ENCODE measurements around the gene TRMT61A.

Gene TRMT61A

DNA sequence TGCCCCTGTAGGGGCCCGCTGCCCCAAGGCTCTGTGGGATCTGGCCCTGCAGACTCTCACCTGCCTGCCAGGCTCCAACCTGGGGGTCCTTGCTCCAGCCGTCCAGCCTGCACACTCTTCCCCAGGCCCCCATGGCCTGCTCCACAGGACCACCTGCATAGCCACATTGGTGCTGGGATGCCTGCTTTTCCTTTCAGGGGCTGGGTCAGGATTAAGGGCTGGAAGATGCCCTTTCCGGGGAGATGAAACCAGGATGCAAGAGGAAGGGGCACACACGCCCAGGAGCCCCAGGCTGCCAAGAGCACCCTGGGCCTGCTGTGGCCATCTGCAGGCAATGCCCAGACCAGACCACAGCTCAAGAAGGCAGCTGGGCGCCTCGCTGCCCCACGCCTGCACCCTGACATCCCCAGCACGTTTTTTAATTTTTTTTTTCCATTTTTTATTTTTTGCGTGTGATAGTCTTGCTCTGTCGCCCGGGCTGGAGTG is 18.5 kb downstream of the TRMT61A start:
- H3K4me3 ChIP-seq (ENCODE audit: low read length): no peak overlapping the region
- TF ChIP-seq ZNF274 (IDR thresholded peaks at IDR 0.05; ENCODE audit: low read depth, low read length): no peak

DNA sequence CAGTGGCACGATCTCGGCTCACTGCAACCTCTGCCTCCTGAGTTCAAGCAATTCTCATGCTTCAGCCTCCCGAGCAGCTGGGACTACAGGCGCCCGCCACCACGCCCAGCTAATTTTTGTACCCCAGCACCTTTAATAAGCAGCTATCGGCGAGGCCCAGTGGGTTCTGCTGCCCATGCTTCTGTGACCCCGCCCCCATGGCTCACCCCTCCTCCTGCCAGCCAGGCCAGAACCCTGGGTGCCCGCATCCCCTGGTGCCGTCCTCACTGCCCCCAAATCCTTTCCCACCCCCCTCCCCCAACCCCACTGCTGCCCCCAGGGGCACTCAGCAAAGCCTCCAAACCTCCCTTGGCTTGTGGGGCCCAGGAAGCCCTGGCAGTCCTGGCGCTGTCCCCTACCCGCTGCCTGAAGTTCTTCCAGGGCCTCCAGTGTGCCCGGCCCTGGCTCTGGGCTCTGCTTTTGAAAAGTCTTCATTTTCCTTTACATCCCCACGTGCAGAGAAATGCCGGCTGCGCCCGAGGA is 19.0 kb downstream of the TRMT61A start:
- H3K4me3 ChIP-seq (ENCODE audit: low read length): no peak overlapping the region
- TF ChIP-seq ZNF274 (IDR thresholded peaks at IDR 0.05; ENCODE audit: low read depth, low read length): no peak

DNA sequence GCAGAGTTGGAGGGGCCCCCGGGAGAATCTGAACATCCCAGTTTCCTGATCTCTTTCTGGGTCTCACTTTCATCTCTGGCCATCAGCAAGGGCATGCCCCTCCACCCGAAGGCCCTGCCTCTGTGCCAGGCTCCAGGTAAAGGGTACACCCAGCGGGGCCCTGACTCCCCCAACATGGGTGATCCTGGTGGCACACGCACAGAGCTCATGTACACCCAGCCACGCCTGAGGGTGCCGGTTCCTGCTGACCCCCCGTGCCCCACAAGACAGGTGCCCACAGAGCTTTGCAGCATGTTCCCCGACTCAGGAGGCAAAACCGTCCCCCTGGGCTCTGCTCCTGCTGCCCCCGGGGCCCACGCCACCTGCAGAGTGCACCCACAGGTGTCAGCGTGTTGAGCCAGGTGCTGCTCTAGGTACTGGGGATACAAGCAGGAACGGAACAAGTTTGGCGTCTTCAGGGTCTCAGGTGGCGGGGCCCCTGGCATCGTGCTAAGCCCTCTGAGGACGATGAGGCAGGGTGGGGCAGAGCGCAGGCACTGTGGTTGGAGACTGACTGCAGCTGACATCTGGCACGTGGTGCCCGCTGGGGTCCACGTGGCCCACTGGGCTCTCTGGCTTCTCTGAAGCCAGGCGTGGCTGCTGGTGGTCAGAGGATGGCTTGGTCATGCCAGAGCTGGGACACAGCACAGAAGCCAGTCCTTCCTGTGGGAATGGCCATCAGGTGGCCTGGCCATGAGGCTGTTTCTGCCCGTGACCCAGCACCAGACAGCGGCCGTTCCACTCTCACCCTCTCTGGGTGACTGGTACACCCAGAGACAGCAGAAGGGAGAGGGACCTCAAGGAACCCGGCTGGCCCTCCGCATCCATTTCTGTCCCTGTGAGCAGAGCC is 19.7 kb downstream of the TRMT61A start:
- no peak for TF ChIP-seq ZNF274 (IDR thresholded peaks at IDR 0.05; ENCODE audit: low read depth, low read length)
- no peak overlapping the region for H3K4me3 ChIP-seq (ENCODE audit: low read length)

DNA sequence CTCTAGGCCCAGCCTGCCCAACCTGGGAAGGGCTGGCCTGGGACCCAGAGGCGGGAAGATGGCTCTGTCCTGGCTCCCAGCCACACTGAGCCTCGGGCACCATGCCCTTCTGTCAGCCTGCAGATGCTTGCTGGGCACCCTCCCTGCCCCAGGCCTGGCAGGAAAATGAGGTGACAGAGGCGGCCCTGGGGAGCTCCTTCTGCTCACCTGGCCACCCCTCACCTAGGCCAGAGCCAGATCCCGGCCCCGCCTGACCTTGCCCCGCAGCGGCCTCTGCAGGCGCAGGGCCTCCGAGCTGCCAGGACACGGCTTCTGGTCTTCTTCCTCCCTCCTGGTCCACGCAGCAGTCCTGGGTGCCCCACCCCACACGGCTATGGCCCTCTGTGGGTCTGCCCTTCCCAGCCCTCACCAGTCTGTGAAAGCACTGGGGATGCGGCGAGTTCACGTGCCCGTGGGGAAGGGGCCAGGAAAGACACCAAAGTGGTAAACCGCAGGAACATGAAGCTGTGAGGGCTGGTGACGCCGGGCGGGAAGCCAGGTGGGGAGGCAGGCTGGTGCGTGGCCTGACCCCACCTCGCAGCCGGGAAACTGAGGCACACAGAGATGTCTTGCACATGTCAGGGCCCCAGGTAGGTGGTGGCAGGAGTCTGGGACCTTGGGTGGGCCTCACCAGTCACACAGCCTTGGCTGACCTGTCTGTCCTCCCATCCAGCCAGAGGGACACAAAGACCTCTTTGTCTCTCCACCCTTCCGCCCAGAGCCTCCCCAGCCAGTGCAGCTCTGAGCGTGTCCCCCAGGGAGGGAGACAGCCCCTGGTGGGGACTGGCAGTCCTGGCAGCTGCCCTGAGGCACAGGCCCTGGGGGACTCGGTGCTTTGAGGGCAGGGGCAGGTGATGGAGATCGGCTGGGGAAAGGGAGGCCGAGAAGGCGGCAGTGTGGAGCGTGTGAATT is 20.6 kb downstream of the TRMT61A start:
- TF ChIP-seq ZNF274 (IDR thresholded peaks at IDR 0.05; ENCODE audit: low read depth, low read length): no peak
- H3K4me3 ChIP-seq (ENCODE audit: low read length): no peak overlapping the region

DNA sequence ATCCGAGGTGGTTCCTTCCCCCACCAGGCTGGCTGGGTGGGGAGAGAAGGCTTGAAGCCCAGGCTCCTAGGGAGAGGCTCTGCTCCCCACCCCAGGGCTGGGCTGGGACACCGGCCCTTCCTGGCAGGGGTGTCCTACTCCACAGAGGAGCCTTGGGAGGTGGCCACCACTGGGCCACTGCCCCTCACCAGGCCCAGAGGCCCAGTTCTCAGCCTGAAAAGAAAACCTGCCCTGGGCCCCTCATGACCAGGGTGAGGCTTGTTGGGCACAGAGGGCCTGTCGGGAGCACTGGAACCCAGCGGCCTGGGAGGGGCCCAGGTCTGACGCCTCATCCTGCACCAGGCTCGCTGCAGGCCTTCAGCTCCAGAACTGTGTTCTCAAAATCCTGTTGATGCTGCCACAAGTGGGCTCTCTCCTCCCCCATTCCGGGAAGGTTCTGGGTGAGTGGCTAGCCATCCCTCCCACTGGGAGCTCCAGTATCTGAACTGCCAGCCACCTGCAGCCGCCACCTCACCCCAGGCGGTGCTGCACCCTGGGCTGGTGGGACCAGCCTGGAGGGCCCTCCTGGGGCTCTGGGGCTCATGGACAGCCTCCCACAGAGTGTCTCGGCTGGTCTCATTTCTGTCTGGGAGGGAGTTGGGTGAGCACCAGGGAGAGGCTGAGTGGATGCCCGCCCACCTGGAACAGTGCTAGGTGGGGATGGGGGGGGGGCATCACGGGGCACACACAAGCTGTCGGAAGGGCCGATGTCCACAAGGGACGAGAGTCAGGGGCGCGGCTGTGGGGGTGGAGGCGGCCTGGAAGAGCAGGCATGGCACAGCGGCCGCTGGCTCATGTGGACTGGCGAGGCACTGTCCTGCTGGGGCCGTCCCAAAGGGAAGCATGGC is 21.7 kb downstream of the TRMT61A start:
- H3K4me3 ChIP-seq (ENCODE audit: low read length): no peak overlapping the region
- TF ChIP-seq ZNF274 (IDR thresholded peaks at IDR 0.05; ENCODE audit: low read depth, low read length): no peak

DNA sequence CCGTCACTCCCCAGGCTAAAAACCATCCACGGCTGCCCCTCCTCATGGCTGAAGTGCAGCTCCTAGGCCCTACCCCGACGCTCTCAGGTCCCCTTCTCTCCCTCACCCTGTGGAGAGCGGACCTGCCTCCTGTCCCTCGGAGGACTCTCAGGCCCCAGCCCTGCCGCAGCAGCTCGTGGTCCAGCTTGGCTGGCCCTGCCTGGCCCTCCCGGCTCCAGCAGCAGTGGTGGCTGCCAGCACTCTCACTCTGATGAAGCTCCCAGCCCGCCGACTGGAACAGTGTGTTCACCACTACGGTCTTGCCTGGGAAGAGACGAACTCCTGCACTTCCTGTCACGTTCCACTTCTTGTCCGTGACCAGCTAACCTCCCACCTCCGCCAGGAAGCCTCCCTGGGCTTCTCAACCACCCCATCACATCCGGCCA is 22.4 kb downstream of the TRMT61A start:
- TF ChIP-seq ZNF274 (IDR thresholded peaks at IDR 0.05; ENCODE audit: low read depth, low read length): no peak

DNA sequence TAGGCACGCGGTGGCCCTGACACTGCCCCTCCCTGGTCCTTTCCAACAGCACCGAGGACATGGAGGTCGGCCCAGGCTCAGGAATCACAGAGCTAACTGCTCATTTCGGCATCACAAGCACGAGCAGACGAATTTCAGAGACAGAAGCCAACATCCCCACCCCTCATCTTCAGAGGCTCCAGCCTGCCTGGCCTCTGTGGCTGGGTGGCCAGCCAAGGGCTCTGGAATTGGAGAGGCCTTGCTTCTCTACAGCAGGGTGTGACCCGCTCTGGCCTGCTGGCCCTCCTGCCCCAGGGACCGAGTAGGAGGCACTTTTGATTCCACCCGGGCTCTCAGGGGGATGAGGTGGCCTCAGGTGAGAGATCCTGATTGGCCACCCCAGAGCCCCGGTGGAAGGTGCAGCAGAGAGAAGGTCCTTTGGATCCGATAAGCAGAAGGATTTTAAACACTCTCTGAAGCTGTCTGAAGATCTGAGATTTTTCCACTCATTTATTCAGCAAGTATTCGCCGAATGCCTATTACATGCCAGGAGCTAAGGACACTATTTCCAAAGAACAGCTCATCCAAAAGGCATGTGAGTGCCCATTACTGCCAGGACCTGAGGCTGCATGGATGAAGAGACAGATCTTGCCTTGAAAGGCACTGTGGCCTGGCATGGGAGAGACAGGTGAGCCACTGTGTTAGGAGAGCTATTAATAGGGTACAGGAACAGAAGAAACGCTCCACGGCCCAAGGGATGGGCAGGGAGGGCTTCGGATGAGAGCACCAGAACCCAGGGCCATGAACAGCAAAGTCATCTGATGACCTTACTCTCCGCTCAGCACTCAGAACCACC is 23.2 kb downstream of the TRMT61A start:
- no peak for TF ChIP-seq ZNF274 (IDR thresholded peaks at IDR 0.05; ENCODE audit: low read depth, low read length)
- no peak overlapping the region for H3K4me3 ChIP-seq (ENCODE audit: low read length)

More for the DNA sequence above, 22.4 kb downstream of the TRMT61A start:
- no peak overlapping the region for H3K4me3 ChIP-seq (ENCODE audit: low read length)

DNA sequence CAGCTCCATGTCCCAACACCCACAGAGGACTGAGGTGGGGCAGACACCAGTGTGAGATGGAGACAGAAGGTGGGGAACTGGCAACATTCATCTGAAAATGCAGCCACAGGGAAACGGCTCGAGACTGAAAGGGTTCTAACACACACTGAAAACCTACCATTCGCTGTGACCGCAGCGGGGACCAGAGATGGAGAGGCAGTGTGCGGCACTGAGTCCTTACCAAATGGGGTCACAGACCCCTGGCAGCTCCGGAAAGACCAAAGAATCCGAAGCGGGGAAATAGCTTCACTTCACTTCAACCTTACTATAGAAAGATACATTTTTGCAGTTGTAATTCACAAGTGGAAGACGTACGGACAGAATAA is 23.8 kb downstream of the TRMT61A start:
- no peak overlapping the region for H3K4me3 ChIP-seq (ENCODE audit: low read length)
- no peak for TF ChIP-seq ZNF274 (IDR thresholded peaks at IDR 0.05; ENCODE audit: low read depth, low read length)

DNA sequence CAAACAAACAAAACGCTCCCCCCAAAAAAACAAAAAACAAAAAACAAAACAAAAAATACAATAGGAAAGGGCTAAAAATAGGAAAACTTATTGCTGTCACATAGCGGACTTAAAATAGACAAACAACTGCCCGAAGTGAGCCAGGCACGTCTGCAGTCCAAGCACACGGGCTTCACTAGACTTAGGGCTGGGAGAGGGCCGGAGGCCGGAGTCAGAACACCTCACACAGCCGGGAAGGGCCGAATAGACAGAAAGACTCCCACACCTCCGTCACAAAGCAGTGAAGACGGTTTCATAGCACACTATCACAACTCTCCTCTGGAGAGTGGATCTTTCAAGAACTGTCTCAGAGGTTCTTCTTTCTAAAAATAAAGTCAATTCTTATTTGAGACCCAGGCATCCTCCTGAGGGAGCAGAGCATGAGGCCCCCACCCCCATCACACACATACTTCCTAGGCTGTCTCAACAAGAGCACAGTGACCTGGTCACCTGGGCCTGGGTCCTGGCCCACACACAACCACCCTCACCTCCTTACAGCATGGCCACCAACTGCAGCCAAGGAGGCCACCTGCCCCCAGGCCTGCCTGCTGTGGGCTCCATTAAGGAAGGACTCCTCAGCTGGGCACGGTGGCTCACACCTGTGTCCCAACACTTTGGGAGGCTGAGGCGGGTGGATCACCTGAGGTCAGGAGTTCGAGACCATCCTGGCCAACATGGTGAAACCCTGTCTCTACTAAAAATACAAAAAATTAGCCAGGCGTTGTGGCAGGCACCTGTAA is 26.8 kb downstream of the TRMT61A start:
- no peak overlapping the region for H3K4me3 ChIP-seq (ENCODE audit: low read length)
- TF ChIP-seq ZNF274 (IDR thresholded peaks at IDR 0.05; ENCODE audit: low read depth, low read length): no peak

DNA sequence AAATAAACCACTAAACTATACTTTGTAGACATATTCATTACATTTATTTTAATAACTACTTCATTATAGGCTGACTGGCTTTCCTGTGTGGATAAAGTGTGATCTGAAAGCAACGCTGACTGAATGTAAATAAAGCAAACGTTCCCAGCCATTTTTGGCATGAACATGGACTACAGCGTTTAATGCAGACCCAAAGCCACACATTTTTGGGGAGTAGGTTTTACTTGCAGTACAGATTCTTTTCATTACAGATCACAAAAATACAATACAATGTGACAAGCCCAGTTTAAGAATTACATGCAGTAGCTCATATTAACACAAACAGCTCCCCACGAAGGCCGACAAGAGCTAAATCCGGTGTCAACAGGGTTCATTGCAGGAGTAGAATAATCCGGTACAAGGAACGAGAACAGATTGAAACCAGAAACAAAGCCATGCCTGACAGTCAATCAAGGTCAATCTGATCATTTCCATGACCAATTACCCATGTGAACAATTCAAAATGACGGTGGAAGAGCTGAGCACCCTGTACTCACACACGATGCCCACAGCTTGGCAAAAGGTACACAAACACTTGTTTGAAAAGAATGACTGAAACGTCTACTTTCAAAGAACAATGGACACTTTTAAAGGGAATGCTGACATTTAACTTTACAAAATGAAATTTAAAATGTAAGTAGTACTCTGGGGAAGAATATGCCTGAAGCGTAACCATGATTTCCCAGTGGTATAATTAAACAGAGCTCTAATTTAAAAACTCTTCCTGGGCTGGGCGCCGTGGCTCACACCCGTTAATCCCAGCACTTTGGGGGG is 28.2 kb downstream of the TRMT61A start:
- TF ChIP-seq ZNF274 (IDR thresholded peaks at IDR 0.05; ENCODE audit: low read depth, low read length): no peak
- H3K4me3 ChIP-seq (ENCODE audit: low read length): no peak overlapping the region

All from GM08714 (cell line).